DMS79 treated with DMSO at 0.1 percent for 48 hours (cell line): Measurements from ENCODE around the gene IBA57.
A peak's percentile ranks its signal among the peaks of the same experiment; 100 is the strongest.
"Not testable (repeated sequence)": the region's sequence is repeated elsewhere in the genome, so short reads cannot be mapped to it uniquely, and the experiment has no call there.

Experiments used
- DNase-seq: peaks from one replicate; lab custom pipeline; 2025; lab: John Stamatoyannopoulos, UW

The IBA57 gene

DNA sequence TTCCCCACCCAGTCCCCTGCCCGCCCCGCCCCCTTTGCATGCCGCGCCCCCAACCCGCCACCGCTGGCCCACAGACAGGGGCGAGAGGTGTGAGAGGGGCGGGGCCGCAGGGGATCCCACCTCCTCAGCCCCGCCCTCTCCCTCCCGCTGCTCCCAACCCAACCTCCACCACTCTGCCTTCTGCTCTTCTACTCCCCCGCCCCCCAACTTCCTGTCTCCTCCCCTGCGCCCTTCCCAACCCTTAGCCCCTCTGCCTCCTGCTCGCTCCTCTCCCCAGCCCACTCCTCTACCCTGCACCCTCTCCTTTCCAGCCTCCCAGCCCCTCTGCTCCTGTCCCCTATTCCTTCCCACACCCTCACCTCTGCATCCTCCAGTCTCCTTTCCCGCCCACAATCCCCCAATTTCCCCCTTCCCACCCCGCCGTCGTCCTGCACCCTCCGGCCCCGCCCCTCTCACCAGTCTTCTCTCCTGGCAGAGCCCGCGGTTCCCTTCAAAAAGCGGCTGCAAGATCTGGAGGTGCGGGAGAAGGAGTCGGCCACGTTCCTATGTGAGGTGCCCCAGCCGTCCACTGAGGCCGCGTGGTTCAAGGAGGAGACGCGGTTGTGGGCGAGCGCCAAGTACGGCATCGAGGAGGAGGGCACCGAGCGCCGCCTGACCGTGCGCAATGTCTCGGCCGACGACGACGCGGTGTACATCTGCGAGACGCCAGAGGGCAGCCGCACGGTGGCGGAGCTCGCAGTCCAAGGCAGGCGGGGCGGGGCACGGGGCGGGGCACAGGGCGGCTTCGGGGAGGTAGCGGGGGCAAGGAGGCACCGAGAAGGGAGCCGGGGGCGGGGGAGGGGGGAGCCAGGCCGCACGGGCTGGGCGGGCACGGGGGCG is 47.6 kb downstream of the IBA57 start:
- DNase-seq, result peak; percentile 70

DNA sequence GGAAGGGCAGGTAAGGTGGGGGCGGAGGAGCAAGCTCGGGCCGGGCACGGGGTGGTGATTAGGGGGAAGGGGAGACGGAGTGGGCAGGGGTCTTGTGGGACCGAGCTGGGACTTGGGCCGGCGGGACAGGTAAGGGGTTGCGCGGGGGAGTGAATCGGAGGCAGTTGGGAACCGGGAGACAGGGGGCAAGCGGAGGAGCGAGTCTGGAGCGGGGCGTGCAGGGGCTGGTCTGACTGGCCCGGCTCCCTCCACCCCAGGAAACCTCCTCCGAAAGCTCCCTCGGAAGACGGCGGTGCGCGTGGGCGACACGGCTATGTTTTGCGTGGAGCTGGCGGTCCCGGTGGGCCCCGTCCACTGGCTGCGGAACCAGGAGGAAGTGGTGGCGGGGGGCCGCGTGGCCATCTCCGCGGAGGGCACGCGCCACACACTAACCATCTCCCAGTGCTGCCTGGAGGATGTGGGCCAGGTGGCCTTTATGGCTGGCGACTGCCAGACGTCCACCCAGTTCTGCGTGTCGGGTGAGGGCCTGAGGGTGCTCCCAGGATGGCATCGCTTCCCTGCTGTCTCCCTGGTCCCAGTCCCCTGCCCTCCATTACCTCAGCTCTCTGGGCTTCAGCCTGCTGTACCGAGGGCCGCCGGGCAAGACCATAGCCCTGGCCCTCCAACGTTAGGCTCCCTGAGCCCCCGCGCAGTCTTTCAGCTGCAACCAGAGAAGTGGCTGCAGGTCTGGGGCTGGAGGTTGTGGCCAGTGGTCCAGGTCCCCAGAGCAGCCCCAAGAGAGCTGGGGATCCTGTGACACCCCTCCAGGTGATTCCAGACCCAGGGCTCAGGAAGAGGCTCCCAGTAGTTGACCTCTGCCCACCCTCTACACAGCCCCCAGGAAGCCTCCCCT is 48.6 kb downstream of the IBA57 start:
- DNase-seq, result no peak

DNA sequence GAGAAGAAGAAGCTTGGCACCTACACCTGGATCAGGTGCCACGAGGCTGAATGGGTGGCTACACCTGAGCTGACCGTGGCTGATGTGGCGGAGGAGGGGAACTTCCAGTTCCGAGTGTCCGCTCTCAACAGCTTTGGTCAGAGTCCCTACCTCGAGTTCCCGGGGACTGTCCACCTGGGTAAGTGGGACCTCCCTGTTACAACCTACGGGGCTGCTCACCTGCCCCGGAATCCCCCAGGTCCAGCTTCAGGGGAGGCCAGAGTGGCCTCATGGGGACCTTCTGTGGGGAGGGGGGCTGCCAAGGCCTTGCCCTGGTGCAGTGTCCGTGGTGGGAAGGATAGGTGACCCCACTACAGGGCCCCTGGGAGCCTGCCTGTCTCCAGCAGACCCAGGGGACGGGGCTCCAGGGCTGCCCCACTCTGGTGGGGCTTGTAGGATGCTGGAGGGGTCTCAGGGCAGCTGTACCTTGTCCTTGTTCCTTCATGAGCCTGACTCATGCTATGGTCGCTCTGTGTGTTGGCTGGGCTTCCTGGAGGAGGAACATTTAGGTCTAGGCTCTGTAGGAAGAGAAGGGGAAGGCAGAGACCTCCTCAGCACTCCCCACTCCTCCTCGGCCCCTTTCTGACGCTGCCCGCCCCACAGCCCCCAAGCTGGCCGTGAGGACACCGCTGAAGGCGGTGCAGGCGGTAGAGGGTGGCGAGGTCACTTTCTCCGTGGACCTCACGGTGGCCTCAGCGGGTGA is 49.5 kb downstream of the IBA57 start:
- no peak for DNase-seq

DNA sequence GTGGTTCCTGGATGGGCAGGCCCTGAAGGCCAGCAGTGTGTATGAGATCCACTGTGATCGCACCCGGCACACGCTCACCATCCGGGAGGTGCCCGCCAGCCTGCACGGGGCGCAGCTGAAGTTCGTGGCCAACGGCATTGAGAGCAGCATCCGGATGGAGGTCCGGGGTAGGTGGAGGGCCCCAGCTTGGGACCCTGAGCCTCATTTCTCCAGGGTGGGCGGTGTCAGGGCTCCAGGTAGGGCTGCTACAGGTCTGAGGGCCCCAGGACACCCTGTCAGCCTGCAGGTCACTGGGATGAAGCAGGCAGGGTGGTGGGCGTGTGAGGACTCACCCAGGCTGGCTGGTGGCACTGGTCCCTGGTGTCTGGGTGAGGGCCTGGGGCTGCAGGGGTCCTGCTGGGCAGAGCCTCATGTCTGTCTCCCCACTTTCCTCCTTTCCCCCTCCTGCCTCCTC is 50.1 kb downstream of the IBA57 start:
- no peak for DNase-seq

DNA sequence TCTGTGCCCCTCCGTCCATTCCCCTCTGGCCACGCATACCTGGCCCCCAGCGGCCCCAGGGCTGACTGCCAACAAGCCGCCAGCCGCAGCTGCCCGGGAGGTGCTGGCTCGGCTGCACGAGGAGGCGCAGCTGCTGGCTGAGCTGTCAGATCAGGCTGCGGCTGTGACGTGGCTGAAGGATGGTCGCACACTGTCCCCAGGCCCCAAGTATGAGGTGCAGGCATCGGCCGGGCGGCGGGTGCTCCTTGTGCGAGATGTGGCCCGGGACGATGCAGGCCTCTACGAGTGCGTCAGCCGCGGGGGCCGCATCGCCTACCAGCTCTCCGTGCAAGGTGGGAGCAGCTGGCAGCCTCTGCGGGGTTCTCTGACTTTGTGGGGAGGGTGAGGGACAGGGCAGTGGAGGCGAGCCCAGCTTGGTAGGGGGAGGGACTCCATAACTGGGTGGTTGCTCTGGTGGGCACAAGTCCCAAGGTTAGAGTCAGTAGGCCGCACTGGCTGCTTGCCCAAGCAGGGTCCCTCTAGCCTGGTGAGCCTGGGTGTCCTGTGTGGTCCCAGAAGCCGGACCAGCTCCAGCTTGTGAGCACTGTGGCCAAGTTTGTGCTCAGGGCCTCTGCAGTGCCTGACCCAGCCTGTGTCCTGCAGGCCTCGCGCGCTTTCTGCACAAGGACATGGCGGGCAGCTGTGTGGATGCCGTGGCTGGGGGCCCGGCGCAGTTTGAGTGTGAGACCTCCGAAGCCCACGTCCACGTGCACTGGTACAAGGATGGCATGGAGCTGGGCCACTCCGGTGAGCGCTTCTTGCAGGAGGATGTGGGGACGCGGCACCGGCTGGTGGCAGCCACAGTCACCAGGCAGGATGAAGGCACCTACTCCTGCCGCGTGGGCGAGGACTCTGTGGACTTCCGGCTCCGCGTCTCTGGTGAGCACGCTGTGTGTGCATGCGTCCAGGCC is 51.0 kb downstream of the IBA57 start:
- DNase-seq, result no peak

DNA sequence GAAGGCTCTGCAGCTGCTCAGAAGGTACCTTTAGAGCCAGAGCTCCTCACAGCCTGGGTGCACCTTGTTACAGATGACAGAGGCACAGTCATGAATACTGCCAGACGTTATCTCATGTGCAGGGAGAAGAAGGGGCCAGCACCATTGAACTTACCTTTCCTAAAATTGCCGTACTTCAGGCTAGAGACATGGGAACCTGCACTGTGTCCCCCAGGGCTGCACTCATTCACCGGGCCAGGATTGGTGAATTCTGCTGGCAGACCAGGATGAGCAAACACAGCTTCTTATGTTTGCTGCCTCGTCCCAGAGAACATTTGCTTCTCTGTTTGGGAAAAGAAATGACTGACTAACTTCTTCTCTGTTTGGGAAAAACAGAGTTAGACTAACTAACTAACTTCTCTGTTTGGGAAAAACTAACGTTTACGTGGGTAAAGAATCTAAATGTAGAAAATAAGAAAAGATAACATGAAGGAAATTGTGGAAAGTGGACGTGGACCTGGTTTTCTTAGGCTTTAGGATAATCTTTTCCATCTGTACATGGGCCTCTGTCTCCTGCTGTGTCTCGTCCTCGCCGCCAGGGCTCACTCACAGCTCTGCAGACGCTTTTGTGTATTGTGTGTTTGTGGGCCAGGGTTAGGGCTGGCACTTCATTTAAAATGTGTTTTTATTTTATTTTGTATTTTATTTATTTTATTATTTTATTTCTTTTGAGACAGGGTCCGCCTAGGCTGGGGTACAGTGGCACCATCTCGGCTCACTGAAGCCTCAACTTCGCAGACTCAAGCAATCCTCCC is 52.1 kb downstream of the IBA57 start:
- no peak for DNase-seq

DNA sequence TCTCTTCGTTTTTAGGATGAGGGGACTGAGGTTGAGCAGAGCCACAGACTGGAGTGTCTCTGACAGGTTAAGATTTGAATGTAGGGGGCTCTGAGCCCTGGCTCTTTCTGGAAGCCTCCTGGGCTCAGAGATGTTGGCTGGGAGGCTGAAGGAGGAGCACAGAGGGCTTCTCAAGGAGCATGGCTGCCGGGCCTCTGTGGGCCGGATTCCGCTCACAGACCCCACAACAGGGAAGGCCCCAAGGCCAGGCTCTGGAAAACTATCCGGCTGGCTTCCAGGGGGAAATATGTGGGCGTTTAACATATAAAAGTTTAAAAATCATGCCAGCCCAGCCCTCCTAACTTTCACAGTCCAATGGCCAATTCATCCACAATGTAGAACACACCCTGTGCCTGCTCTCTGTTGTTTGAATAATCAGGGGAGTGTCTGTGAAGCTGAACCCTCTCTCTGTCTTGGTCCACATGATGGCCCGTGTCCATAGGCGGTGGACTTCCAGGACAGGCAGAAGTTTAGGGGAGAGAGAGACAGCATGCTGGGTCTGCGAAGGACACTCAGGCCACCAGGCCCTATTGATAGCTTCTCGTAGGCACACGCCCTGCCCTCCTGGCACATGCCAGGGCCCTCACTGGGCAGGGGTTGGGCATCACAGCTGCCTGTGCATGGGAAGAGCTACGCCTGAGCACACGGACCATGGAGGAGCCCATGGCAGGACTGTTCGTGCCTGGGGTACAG is 53.1 kb downstream of the IBA57 start:
- no peak for DNase-seq

DNA sequence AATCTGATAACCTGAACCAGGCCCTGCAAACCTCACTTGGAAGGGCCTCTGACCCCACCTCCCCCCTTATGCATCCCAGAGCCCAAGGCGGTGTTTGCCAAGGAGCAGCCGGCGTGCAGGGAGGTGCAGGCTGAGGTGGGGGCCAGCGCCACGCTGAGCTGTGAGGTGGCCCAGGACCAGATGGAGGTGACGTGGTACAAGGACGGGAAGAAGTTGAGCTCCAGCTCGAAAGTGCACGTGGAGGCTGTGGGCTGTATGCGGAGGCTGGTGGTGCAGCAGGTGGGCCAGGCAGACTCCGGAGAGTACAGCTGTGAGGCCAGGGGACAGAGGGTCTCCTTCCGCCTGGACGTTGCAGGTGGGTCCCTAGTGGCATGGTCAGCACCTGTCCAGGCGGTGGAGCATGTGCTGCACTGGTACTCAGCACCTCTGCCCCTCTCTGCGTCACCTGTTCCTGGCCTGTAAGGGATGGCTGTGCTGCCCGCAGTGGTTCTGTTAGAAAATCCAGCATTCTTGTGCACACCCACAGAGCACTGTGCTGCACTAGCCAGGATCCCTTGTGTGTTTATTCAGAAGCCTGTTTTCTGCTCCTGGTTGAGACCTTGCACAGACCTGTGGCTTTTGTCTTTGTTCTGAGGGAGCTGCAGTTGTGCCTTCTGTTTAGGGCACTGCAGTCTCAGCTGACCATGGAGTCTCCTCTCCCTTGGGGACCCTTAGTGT is 53.8 kb downstream of the IBA57 start:
- DNase-seq, result no peak

DNA sequence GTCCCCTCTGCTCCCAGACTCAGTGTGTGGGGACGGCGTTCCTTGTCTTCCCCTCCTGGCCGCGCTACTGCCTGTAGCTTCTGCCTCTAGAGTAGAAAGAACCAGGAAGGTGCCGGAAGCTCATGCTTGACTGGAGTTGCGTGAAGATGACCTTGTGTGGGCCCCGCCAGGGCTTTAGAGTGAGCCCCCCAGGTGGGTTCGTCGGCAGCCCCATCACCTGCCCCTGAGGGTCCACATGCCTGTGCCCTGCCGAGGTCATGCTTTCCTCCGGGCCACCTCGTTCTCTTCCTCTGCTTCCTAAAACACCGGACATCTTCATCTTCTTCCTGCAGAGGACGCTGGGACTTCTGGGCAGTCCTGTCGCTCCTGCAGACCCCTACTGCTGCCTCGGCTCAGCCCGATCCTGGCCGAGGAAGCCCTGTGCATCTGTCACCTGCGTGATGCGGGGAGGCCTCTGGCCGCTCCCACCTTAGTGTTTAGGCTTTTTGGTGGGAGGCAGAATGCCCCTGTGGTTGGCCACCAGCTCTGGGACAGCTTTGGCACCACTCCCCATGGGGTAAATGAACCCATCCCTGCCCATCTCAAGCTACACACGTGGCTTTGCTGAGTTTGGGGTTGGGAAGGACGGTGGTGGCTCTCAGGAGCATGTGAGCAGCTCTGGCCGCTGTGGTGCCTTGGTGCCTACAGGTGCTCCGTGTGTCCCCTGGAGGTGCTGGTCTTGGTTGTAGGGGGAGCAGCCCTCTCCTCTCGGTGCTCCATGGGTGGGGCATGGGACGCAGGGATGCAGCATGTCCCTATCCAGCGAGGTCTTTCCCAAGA is 54.6 kb downstream of the IBA57 start:
- no peak for DNase-seq

DNA sequence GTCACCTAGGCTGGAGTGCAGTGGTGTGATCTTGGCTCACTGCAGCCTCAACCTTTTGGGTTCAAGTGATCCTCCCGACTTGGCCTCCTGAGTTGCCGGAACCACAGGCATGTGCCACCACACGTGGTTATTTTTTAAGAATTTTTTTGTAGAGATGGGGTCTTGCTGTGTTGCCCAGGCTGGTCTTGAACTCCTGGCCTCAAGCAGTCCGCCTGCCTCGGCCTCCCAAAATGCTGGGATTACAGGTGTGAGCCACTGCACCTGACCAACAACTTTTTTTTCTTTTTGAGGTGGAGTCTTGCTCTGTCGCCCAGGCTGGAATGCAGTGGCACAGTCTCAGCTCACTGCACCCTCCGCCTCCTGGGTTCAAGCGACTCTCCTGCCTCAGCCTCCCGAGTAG is 55.5 kb downstream of the IBA57 start:
- not testable (repeated sequence) for DNase-seq

DNA sequence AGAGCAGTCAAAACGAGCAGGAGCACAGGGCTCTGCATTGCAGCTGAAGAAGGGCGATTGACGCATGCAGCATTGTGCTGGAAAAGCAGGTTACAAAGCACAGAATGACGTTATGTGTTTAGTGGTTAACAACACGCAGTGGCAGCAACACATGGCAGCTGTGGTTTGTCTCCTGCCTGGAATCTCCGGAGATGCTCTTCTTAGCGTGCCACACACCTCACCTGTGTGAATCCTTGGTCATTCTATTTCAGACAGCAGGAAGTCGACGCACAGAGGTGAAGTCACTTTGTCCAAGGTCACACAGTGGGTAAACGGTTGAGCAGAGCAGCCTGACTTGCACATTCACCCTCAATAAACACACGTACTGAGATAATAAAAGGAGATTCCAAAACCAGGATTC is 56.9 kb downstream of the IBA57 start:
- DNase-seq, result no peak

DNA sequence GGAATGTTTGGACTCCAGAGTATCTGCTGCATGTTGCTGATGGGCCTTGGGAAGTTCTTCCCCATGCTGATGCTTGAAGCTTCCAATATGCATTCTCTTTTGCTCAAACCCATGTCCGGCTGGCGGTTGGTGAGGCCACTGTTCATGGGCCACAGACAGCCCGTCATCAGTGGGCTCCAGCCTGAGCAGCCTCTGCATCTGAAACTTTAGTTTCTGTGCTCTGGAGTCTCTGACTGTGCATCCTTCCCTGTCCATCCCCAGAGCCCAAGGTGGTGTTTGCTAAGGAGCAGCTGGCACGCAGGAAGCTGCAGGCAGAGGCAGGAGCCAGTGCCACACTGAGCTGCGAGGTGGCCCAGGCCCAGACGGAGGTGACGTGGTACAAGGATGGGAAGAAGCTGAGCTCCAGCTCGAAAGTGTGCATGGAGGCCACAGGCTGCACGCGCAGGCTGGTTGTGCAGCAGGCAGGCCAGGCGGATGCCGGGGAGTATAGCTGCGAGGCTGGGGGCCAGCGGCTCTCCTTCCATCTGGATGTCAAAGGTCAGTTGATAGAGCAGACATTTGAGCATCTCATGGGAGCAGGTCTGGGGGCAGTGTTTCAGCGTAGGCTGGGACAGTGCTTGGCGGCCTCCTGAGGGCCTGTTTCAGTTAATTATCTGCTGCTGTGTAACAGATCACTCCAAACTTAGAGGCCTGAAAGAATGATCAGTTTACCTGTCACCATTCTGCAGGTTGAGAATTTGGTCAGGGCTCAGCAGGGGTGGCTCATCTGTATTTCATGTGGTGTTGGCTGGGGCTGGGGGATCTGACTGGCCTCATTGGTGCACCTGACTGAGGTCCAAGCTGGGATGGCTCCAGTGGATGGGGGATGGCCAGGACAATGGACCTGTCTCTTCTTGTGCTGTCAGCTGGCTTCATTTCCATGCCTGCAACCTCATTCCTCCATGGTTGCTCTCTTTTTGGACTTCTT is 58.9 kb downstream of the IBA57 start:
- DNase-seq, result no peak

DNA sequence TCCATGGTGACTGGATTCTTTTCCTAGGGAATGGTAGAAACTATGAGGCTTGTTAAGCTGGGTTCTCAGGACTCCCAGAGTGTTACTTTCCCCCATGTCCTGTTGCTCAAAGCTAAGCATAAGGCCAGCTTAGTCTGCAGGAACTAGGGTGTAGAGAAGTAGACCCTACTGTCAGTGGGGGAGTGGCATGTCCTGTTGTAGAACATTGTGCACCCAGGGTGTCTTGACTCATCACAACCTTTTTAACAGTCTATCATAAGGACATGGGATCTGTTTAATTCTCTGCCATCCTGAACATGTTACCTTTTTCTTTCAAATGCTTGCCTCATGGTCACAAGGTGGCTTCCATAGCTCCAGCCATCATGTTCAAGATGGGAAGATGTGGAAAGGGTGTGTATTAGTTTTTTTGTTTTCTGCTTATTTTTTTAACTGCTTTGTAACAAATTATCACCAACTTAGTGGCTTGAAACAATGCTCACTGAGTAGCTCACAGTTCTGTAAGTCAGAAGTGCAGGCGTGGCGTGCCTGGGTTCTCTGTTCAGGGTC is 59.6 kb downstream of the IBA57 start:
- DNase-seq, result no peak

DNA sequence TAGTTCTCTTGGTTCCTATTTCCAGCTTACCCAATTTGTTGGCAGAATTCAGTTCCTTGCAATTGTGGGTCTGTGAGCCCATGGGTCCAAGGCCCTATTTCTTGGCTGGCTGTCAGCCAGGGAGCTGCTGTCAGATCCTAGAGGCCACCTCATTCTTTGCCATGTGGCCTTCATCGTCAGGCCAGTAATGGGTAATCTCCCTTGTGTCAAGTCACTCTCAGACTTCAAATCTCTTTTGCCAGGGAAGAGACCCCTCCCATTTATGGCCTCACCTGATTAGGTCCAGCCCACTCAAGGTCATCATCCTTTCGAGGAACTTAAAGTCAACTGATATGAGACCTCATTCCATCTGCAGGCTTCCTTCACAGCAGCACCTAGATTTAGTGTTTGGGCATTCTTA is 60.1 kb downstream of the IBA57 start:
- no peak for DNase-seq

DNA sequence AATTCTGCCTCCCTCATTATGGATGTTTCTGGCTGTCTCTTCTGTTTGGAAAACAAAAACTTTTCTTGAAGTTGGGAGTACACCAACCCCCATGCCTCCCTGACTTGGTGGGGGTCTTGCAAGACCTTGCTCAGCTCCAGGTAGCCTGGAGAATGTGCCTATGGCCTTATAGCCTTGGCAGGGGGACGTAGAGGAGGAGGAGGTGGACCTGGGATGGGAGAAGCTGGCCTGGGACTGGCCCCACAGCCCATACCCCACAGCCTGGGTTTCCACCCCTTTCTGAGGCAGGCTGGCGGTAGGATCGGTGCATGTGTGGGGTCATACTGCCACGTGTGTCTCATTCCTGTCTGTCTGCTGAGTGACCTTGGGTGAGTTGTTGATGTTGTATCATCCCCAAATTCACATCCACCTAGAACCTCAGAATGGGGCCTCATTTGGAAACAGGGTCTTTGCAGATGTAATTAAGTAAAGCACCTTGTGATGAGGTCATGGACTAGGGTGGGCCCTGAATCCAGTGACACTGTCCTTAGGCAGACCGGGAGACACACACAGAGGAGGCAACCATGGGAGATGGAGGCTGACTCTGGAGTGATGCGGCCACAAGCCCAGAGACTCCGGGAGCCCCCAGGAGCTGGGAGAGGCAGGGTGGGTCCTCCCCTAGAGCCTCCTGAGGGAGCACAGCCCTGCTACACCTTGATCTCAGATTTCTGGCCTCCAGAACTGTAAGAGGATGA is 60.7 kb downstream of the IBA57 start:
- DNase-seq, result no peak
